ENCODE data around the gene C1orf52.

The C1orf52 gene

DNA sequence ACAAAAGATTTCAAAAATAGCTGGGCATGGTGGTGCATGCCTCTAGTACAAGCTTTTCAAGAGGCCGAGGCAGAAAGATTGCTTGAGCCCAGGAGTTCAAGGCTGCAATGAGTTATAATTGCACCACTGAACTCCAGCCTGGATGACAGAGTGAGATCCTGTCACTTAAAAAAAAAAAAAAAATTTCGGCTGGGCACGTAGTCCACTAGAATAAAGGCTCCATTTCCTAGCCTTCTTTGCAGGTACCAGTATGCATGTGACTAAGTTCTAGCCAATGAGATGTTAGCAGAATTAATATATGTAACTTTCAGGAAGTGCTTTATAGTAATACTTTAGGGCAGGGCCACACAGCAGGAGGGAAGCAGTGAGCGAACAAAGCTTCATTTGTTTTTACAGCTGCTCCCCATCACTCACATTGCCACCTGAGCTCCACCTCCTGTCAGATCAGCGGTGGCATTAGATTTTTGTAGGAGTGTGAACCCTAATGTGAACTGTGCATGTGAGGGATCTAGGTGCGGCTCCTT lies 29.8 kb downstream of the C1orf52 start:
- peak; percentile 0 for DNase-seq

DNA sequence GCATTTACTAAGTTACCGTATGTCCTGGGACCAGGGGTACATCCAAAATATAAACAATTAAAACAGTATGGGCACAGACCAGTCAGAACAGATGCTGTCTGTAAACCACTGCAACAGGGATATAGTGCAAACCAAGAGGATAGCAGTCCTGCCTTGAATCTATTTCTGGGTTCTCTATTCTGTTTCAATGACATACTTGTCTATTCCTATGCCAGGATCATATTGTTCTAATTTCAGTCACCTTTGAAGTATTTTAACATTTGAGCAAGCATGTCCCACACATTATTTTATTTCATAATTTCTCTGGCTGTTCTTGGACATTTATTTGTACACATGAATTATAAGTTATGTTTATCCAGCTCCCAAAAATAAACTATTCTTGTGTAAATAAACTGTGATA lies 30.5 kb downstream of the C1orf52 start:
- DNase-seq: no peak

GRCh38 chr1:85225624-85226380 lies 33.7 kb downstream of the C1orf52 start:
- DNase-seq: no peak

- DNase-seq: peak; percentile 81
Observed at GRCh38 chr1:85224734-85225623, 34.5 kb downstream of the C1orf52 start.

DNA sequence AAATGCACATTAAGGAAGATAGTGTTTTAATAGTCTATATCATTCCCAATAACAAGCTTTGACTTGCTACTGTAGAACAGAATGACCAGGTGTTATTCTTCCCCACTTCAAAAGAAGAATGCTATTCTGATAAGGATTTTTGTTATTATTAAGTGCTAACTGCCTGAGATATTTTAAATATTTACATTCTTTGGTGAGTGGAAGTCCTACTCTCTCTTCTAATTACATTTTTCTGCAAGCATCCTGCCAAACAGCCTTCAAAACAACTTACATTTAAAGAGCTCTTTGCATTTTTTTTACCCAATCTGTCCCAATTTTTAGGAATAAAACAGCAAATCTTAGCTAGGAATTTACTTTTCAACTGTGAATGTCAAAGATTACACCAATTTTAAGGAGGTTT lies 35.2 kb downstream of the C1orf52 start:
- DNase-seq: no peak

DNA sequence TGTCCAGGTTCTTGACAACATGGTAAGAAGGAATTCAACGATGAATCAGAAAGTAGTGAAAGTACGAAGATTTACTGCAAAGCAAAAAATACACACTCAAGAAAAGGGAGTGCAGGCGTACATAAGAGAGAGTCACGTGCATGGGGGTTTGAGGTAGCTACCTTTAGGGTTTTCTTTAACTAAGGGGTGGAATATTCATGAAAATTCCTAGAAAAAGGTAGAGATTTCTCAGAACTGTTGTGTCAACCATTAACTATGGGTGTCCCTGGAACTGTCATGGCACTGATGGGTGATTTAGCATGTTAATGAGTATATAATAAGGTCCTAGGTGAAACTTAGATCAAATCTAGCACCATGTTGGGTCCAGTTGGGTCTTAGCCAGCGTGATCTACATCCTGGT lies 36.1 kb downstream of the C1orf52 start:
- DNase-seq: no peak

DNA sequence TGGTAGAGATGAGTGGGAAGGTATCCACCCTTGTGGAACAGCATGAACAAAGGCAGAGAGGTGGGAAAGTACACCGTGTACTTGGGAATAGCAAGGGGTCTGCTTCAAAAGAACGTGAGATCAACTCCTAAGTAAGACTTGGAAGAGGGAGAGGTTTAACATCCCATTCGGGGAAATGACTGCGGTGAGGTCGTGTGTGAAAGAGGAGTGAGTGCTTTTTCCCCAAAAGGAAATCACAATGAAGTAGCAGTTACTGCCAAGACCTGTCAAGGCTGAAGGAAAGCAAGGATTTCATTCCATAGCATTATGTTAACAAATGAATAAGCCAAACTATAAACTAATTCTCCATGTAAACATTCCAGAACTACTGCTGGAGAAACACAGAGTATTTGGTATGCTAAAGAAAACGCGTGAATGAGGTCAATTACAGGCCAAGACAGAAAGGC lies 38.7 kb downstream of the C1orf52 start:
- DNase-seq: no peak

DNA sequence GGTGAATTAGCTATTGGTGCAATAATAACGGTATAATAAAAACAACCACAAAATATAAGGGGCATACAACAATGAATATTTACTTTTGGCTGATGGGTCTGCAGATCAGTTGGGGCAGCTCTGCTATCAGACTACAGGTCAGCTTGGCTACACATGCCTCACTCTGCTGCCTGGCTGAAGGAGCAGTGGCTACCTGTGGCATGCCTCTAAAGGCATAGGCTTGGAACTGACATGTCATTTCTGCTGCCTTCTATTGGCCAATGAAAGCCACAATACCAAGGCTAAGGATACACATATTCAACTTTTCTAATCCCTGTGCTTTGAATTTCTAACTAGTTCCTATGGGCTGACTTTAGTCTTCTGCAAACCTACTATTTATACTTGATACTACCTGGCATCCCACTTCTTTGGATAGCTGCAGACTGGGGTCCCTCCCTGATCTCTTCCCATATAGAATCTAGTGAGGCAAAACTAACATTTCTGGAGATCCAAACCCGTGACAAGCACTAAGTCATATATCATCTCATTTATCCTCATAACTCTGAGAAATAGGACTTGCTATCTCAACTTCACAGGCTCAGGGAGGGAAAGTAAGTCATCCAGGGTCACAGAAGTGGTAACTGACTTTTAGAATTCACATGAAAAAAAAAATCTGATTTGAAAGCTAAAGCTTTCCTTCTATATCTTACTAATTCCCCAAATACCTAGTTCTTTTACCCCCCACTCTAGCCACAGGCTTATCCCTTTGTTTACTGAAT lies 39.4 kb downstream of the C1orf52 start:
- no peak for DNase-seq

- DNase-seq: no peak
Observed at GRCh38 chr1:85216697-85217096, 42.8 kb downstream of the C1orf52 start.

DNA sequence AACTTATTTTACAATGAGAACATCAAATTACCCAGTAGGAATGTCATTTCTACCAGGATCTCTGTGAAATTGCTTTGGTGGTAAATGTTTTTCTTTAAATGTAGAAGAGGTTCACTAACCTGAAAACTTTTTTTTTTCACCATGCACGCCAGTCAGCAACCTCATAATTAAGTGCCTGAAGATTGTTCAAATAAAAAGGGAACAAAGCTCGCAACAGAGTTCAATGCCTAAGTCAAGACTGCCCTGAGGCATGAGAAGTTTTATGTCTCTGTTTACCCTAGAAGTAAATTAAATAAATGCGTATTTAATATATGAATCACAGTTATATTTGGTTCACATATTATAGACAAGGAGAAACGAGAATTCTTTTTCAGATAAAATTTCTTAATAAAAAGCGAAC lies 44.8 kb downstream of the C1orf52 start:
- DNase-seq: no peak

DNA sequence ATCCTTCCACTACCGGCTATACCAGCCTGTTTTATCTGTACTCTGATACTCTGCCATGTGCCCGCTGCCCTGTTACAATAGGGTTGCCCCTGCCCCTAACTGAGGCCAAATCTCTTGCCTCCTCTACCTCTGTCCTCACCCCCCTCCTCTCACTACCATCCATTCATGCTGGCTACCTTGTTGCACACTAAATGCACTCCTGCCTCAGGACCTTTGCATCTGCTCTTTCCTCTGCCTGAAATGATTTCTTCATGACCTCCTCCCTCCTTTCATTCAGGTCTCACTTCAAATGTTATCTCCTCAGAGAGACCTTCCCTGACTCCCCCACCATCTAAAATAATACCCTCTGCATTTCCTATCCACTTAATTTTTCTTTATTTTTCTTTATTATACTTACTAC lies 51.0 kb downstream of the C1orf52 start:
- no peak for DNase-seq

DNA sequence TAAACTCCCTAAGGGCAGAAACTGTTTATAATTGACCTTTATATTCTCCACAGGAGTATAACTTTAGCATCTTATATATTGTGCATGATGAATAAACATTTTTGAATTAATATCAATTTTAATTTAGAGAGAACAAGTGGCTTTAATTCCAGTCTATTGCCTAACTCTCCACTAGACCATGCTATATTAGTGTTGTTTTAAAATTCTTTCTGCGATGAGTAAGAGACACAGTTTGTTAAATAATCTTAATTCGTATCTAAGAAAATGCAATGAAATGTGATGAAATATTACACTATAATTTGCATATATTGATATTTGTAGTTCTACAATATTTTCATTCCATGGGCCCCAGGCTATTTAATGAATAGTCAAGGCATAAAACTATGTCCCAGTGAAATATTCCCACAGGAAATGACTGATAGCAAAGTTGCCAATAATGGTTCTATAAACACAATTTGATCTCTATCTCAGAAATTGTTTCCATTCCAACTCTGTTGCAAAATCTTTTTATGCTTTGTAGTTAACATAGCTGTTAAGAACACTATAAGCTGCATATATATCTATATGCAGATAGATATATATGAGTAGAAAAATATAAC lies 55.8 kb downstream of the C1orf52 start:
- no peak for DNase-seq

DNA sequence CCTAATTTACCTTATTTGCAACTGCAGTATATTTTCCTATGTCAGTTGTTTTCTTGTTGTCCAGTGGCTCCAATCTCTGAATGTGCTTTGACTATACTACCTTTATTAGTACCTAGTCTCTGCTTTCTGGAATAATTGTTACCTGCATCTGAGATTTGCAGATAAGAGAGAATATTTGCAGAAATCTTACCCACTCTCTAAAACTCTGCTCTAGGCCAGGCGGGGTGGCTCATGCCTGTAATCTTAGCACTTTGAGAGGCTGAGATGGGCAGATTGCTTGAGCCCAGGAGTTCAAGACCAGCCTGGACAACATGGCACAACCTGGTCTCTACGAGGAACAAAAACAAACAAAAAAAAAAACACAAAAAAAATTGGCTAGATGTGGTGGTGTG lies 56.6 kb downstream of the C1orf52 start:
- no peak for DNase-seq

DNA sequence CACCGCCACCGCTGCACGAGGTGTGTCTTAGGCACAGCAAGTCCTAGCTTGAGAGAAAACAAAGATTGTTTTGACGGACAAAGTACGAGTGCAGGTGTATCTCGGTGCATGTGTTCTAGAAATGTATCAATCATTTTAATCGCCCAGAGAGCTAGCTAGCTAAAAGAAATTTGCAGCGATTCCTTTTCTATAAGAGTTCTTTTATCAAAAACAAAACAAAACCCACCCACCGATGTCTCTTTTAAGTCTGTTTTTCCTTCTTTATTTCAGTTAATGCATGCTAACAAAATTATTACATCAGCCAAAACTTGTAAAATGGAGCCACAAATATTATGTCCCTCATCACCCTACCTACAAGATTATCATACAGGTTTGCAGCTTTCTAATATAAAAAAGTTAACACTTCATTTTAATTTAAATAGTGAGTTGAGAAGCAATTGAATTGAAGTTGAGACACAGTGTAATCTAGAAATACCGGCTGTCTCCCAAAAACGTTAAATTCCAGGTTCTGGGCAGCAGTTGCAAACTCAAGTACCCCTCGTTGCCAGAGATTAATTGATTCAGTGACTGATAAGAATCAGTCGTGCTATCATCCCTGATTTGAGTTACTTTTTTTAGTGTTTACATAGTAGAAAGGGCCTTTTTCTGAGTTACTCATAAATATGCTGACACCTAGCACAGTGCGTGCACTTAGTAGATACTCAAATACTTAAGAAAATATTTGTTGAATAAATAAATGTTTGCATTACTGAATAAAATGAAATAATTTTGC lies 57.2 kb downstream of the C1orf52 start:
- DNase-seq: no peak

GRCh38 chr1:85201340-85202091 lies 57.9 kb downstream of the C1orf52 start:
- DNase-seq: peak; percentile 40

GRCh38 chr1:85200463-85201339 lies 58.8 kb downstream of the C1orf52 start, which contains the start of gene SYDE2:
Gene SYDE2, minus strand, starts transcription at chr1:85201016. Its CDS starts 20 bp downstream, at chr1:85200996.
- peak; percentile 67 for DNase-seq
